GM12878 (cell line): Measurements from ENCODE around the gene SLC6A8. TPM values are rescaled to one million over a fixed set of nuclear protein-coding genes. Genes with fewer than 3 reads are reported as not detected.

Source experiments
- ATAC-seq: fragments of 200-7000 bp; cut with Tn5 transposase; 3 replicates; pipeline ENCODE4 v1.9.1; 2020; ENCODE audit warnings: mild to moderate bottlenecking, moderate library complexity
- BruUV-seq: library from RNA; stranded (reverse); fragments of 400-500 nt; replicated peaks from 2 replicates; lab custom pipeline; 2021; lab: Mats Ljungman, UMichigan
- CTCF ChIA-PET: fragments of 300-600 bp; sonication (Branson Sonifier 250); formaldehyde crosslinking; extraction: SDS; loops from one replicate; lab custom pipeline; 2021; ENCODE audit warnings: inconsistent platforms; lab: Yijun Ruan, JAX
- POLR2A ChIA-PET: fragments of 350-600 bp; formaldehyde crosslinking; extraction: SDS; loops from one replicate; lab custom pipeline; 2021; ENCODE audit warnings: inconsistent platforms; lab: Charles Lee
- RAD21 ChIA-PET: fragments of 300-600 bp; sonication (Branson Sonifier 250); formaldehyde crosslinking; loops from one replicate; lab custom pipeline; 2023; ENCODE audit warnings: antibody characterized with exemption; ENCODE audit not compliant: unreplicated experiment; lab: Charles Lee
- SMC1A ChIA-PET: fragments of 300-600 bp; sonication (Branson Sonifier 250); formaldehyde crosslinking; loops from one replicate; lab custom pipeline; 2023; ENCODE audit not compliant: unreplicated experiment, uncharacterized antibody; lab: Charles Lee
- DNase-seq: peaks from one replicate; pipeline ENCODE4 v3.0.0-alpha.2; 2011; ENCODE audit warnings: low read depth, low spot score
- FAIRE-seq: peaks from 3 replicates; lab custom pipeline; 2011; peaks lifted over from hg19 to GRCh38; lab: Jason Lieb, UNC
- H2AFZ ChIP-seq: 2 replicates; pipeline ENCODE4 v1.6.0; 2011; ENCODE audit warnings: low read depth, low read length, control low read depth; ENCODE audit not compliant: control insufficient read depth
- H3K27ac ChIP-seq: 2 replicates; pipeline ENCODE4 v1.5.1; 2011; ENCODE audit warnings: control low read depth; ENCODE audit not compliant: control insufficient read depth, insufficient read depth
- H3K27me3 ChIP-seq, 2 experiments: replicated peaks in 1 of 2; 2 replicates each; pipeline versions ENCODE4 v1.6.0 to v1.6.1; 2011; ENCODE audit warnings: low read length in 1 of 2; ENCODE audit not compliant: control insufficient read depth in 2 of 2, insufficient read depth in 2 of 2
- H3K36me3 ChIP-seq, 2 experiments: 2 replicates each; pipeline ENCODE4 v1.5.1; 2011; ENCODE audit warnings: low read length in 1 of 2; ENCODE audit not compliant: control insufficient read depth in 2 of 2, insufficient read depth in 2 of 2
- H3K4me1 ChIP-seq: 2 replicates; pipeline ENCODE4 v1.6.1; 2011; ENCODE audit warnings: mild to moderate bottlenecking, low read length, moderate library complexity, mixed read lengths; ENCODE audit not compliant: control insufficient read depth, insufficient read depth
- H3K4me2 ChIP-seq: 2 replicates; pipeline ENCODE4 v1.6.0; 2011; ENCODE audit warnings: control low read depth; ENCODE audit not compliant: control insufficient read depth, insufficient read depth
- H3K4me3 ChIP-seq: fragments of 200-600 bp; sonication (generic); 2 replicates; pipeline ENCODE4 v1.5.1; 2016
- H3K79me2 ChIP-seq: 2 replicates; pipeline ENCODE4 v1.6.0; 2011; ENCODE audit warnings: low read length; ENCODE audit not compliant: control insufficient read depth, insufficient read depth
- H3K9ac ChIP-seq: 2 replicates; pipeline ENCODE4 v1.8.0; 2011; ENCODE audit warnings: low read length, control low read depth, mixed read lengths; ENCODE audit not compliant: control insufficient read depth, insufficient read depth
- H3K9me3 ChIP-seq: replicated peaks from 3 replicates; pipeline ENCODE4 v1.5.1; 2011; ENCODE audit warnings: mild to moderate bottlenecking, low read length; ENCODE audit not compliant: control insufficient read depth, insufficient read depth
- H4K20me1 ChIP-seq: 2 replicates; pipeline ENCODE4 v1.6.0; 2011; ENCODE audit not compliant: control insufficient read depth, insufficient read depth
- ETV6 ChIP-seq, 2 experiments: fragments of 450-650 bp in 1 of 2; IDR thresholded peaks in 1 of 2; conservative IDR thresholded peaks in 1 of 2; 2 replicates each; pipeline ENCODE4 v1.6.1; 2014; ENCODE audit warnings: antibody characterized with exemption in 1 of 2, borderline replicate concordance in 1 of 2, low read depth in 1 of 2, mild to moderate bottlenecking in 1 of 2, moderate library complexity in 1 of 2
- WGBS: methylation state at CpG from one replicate; pipeline ENCODE4 v1.1.6; 2016; ENCODE audit warnings: low lambda C conversion rate; ENCODE audit not compliant: insufficient replicate concordance, insufficient coverage; ENCODE audit errors: missing lambda C conversion rate; 5-methylcytosine and 5-hydroxymethylcytosine counted together
- in situ Hi-C: fragments of 300-500 bp; cut with MboI; formaldehyde crosslinking; loops from 9 replicates; pipeline ENCODE4 v1.14.3; 2018; ENCODE audit warnings: mixed read lengths
- intact Hi-C: fragments of 100-400 bp; cut with micrococcal nuclease; formaldehyde crosslinking; loops from one replicate; pipeline ENCODE4 v1.14.2; 2022; ENCODE audit not compliant: unreplicated experiment
- polyA plus RNA-seq, 11 experiments: library from polyadenylated mRNA; depleted of rRNA in 4 of 11; unstranded in 6 of 11; stranded (reverse) in 5 of 11; fragments of >200 nt; fragmentation: Nextera tagmentation in 4 of 11; fragmentation: Illumina TruSeq in 1 of 11; extraction: Ambion mirVana in 4 of 11; extraction: Trizol in 1 of 11; gene quantifications; 1 replicate in 1 of 11; 2 replicates in 10 of 11; pipeline versions ENCODE4 v1.2.1 to v1.2.3, GENCODE V29; 2011 to 2016; ENCODE audit warnings: inconsistent platforms in 2 of 11, missing spikeins in 2 of 11, low read depth in 1 of 11
- total RNA-seq, 4 experiments: library from RNA; depleted of rRNA in 3 of 4; stranded (reverse); fragments of >200 nt in 3 of 4; fragmentation: Illumina TruSeq in 1 of 4; extraction: Trizol in 1 of 4; gene quantifications; 2 replicates each; pipeline versions ENCODE4 v1.2.1 to v1.2.3, GENCODE V29; 2013 to 2021
- TF ChIP-seq, protein P1 (sequence below): IDR thresholded peaks from 2 replicates; pipeline ENCODE4 v1.6.1; 2011; ENCODE audit warnings: mild to moderate bottlenecking, low read depth, low read length, moderate library complexity; ENCODE audit not compliant: insufficient replicate concordance
- TF ChIP-seq, protein P2 (sequence below): IDR thresholded peaks from 2 replicates; pipeline ENCODE4 v1.6.1; 2011; ENCODE audit warnings: borderline replicate concordance, low read depth, mild to moderate bottlenecking, moderate library complexity, low read length; ENCODE audit not compliant: insufficient read depth, poor library complexity, severe bottlenecking

The SLC6A8 gene
- total and polyA plus RNA-seq, 10 of the 15 experiments (the other 5 are each of a cell fraction or from before 2014, with no cell fraction given), result 0.01 to 0.72 (median 0.17) TPM; not detected in 6

DNA sequence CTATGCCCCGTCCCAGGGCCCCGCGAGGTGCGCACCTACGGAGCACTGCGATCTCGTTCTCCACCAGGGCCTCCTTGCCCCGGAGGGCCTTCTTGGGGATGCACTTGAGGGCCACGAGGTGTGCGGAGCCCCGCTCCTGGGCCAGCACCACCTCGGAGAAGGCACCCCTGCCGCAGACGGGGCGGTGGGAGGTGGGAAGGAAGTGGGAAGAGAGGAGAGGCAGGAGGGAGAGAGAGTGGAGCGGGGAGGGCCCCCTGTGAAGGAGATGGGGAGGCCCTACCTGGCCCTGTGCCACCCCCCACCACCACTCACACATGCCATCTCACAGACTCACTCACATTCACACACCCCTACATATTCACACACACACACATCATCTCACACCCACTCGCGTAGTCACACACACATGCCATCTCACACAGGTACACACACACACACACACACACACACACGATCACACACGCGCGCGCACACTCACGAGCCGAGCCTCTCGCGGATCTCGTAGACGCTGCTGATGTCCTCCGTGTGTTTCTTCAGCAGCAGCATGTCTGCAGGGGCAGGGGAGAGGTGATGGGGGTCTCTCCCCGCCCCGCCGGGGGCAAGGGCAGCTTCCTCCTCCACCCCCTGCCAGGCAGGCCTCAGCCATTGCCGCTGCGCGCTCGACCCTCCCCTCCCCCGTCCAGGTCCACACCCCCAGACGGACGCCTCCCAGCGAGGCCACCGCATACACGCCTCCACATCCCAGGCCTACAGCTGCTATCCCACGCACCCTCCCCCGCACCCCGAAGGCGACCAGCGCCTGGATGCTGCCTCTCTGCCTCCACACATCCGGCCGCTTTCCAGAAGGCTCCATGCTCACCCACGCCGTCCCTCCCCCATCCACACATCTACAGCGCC is 14.9 kb upstream of the SLC6A8 start:
- intact Hi-C loops, result no loop called here
- Histone ChIP-seq H4K20me1 (no peaks in the 10 kb centered on the region), H3K4me2 (no peak overlapping the region), H3K4me3 (no peak overlapping the region), H3K9me3 (no peaks in the 10 kb centered on the region; the same call in 2 of the 3 replicates), H2AFZ (no peak overlapping the region), H3K36me3 (no peaks in the 10 kb centered on the region), H3K27me3 (no peaks in the 10 kb centered on the region)
- ChIA-PET SMC1A (no interaction called here), CTCF (no interaction called here), RAD21 (no interaction called here), POLR2A (no interaction called here)
- no peak for ATAC-seq
- no peak for TF ChIP-seq ETV6 (conservative IDR thresholded peaks at IDR 0.05 in 1 of 2, IDR thresholded peaks at IDR 0.05 in 1 of 2; ENCODE audit: borderline replicate concordance in 1 of 2, low read depth in 1 of 2)
- TF ChIP-seq, protein P1, sequence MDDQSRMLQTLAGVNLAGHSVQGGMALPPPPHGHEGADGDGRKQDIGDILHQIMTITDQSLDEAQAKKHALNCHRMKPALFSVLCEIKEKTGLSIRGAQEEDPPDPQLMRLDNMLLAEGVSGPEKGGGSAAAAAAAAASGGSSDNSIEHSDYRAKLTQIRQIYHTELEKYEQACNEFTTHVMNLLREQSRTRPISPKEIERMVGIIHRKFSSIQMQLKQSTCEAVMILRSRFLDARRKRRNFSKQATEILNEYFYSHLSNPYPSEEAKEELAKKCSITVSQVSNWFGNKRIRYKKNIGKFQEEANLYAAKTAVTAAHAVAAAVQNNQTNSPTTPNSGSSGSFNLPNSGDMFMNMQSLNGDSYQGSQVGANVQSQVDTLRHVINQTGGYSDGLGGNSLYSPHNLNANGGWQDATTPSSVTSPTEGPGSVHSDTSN, result peak; percentile 15
- TF ChIP-seq, protein P2, sequence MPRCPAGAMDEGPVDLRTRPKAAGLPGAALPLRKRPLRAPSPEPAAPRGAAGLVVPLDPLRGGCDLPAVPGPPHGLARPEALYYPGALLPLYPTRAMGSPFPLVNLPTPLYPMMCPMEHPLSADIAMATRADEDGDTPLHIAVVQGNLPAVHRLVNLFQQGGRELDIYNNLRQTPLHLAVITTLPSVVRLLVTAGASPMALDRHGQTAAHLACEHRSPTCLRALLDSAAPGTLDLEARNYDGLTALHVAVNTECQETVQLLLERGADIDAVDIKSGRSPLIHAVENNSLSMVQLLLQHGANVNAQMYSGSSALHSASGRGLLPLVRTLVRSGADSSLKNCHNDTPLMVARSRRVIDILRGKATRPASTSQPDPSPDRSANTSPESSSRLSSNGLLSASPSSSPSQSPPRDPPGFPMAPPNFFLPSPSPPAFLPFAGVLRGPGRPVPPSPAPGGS, result peak; percentile 48
- TF ChIP-seq, all 136 proteins: peak for 2
- Histone ChIP-seq H3K79me2 (no peaks in the 10 kb centered on the region), H3K4me1 (no peaks in the 10 kb centered on the region), H3K27ac (no peak overlapping the region), H3K9ac (no peak overlapping the region)
- no TSS peak for BruUV-seq
- DNase-seq (no peak), FAIRE-seq (no peak)
- in situ Hi-C loops, result loop anchor here (5.0 to 10.0 kb wide), 2 partner anchors 62 to 725 kb away; no protein-coding TSS in a partner anchor
- 68% methylated on average over 37 of the region's 53 CpGs for WGBS
